Heart right ventricle (tissue), 16 donors: ENCODE data around the gene FGF12. TPM values are rescaled to one million over a fixed set of nuclear protein-coding genes. Genes with fewer than 3 reads are reported as not detected.

Experiments used
- ATAC-seq, 8 donors: fragments of 200-7000 bp; cut with Tn5 transposase; one replicate each; pipeline ENCODE4 v1.9.1; 2020; ENCODE audit warnings: mild to moderate bottlenecking in 8 of 8, moderate library complexity in 8 of 8, moderate number of reproducible peaks in 1 of 8
- DNase-seq, 2 donors: peaks; one replicate each; pipeline ENCODE4 v3.0.0-alpha.2; 2020
- H3K27ac ChIP-seq, 10 donors: fragments of 200-600 bp; sonication (generic) in 2 of 10; one replicate each; pipeline versions ENCODE4 v1.5.0 to v1.8.0; 2020 to 2022; ENCODE audit warnings: mild to moderate bottlenecking in 3 of 10
- H3K27me3 ChIP-seq, 7 donors: fragments of 200-600 bp; one replicate each; pipeline ENCODE4 v1.8.0; 2021 to 2022; ENCODE audit warnings: mild to moderate bottlenecking in 2 of 7
- H3K36me3 ChIP-seq, 9 donors: fragments of 200-600 bp; sonication (generic) in 1 of 9; one replicate each; pipeline versions ENCODE4 v1.5.0 to v1.8.0; 2020 to 2022; ENCODE audit warnings: mild to moderate bottlenecking in 2 of 9
- H3K4me1 ChIP-seq, 9 donors: fragments of 200-600 bp; sonication (generic) in 1 of 9; one replicate each; pipeline versions ENCODE4 v1.5.0 to v1.8.0; 2020 to 2022; ENCODE audit warnings: mild to moderate bottlenecking in 4 of 9
- H3K4me3 ChIP-seq, 10 donors: fragments of 200-600 bp; sonication (generic) in 2 of 10; one replicate each; pipeline versions ENCODE4 v1.5.0 to v1.8.0; 2020 to 2022; ENCODE audit warnings: mild to moderate bottlenecking in 7 of 10, moderate library complexity in 2 of 10
- H3K9me3 ChIP-seq, 11 donors: fragments of 200-600 bp in 10 of 11; sonication (generic) in 2 of 11; one replicate each; pipeline versions ENCODE4 v1.5.0 to v1.8.0; 2013 to 2022; ENCODE audit warnings: mild to moderate bottlenecking in 2 of 11, control low read depth in 1 of 11, moderate library complexity in 1 of 11
- CTCF ChIP-seq, 9 donors: fragments of 200-600 bp; sonication (generic) in 2 of 9; IDR thresholded peaks; one replicate each; pipeline versions ENCODE4 v1.5.0 to v1.8.0; 2021 to 2022; ENCODE audit warnings: antibody characterized with exemption in 9 of 9, mild to moderate bottlenecking in 5 of 9, moderate library complexity in 1 of 9
- WGBS, 2 donors: extraction: QIAGEN DNeasy Blood & Tissue Kit; methylation state at CpG; one replicate each; pipeline ENCODE4 v1.1.7; 2013; ENCODE audit warnings: inconsistent platforms in 1 of 2; 5-methylcytosine and 5-hydroxymethylcytosine counted together
- intact Hi-C, 10 donors: fragments of 100-400 bp; cut with DNase I; formaldehyde crosslinking; loops; one replicate each; pipeline versions ENCODE4 v1.11.1 to v1.14.2; 2022
- polyA plus RNA-seq, 2 donors: library from polyadenylated mRNA; stranded (reverse); fragments of 200-250 nt; gene quantifications; one replicate each; pipeline ENCODE4 v1.2.3, GENCODE V29; 2013
- total RNA-seq, 10 donors: library from RNA; stranded (reverse); fragmentation: NEBNext Ultra II Directional in 3 of 10; extraction: Animal tissue kit (Norgen Biotek cat#: 25700) in 3 of 10; gene quantifications; one replicate each; pipeline versions ENCODE4 v1.2.1 to v1.2.4, GENCODE V29; 2021 to 2023
- donor health status: Arrhythmogenic right ventricular cardiomyopathy.
- donor health status: ischemic (EF 13 %, LVEDD 7.1; RV severe dilation, severe dysfunction).
- donor health status: healthy with polysubstance abuse.
- donor health status: DM: no; HTN: yes; CAD: no.
- donor health status: DM: no; HTN: no; CAD: no.
- donor health status: ischemic (EF 25% LVEDD 6.9; RV normal size, moderate dysfunction).
- donor health status: ischemic (EF 25% LVEDD 5.7; RV mildly dilated, moderate dysfunction).
- donor health status: healthy.
- donor health status: DM: yes; HTN: yes; CAD: no.
- donor health status: Ischemic cardiomyopathy.
- donor health status: ischemic (EF 35%, LVEDD 5.7; RV mildly dilated, moderate dysfunction).
- donor health status: nonischemic (EF 11% LVEDD 7.7; RV severe dilation, severe dysfunction).
- donor health status: DM: yes; HTN: yes; CAD: no.
- donor health status: PGD.
- donor health status: ischemic (EF 29% LVEDD 5.4; RV normal size, mild dysfunction).
- donor health status: nonischemic (EF 23%, LVEDD 6.1; RV moderate dilation, normal function).

The FGF12 gene
- total and polyA plus RNA-seq, 12 donors = 26.5 to 504 (median 313) TPM

DNA sequence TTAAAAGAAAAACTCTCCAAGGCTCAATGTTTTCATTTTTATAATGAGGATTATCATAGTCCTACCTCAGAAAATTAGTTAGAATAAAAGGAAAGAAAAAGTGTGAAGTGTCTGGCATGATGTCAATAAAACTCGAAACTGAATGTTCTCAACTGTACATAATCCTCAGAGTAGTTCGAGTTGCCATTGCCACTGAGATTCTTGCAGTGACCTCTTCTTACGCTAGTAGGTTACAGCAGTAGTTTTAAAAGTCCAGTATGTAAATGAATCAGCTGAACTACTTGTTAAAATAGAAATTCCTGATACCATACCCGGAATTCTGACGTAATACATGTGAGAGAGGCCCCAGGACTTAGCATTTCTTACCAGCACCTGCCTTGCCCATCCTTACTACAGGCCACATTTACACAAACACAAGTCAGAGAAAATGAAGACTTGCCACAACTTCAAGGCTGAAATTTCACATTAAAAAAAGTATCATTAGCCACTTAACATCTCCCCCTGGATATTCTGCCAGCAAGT, 502.6 kb downstream of the FGF12 start:
- H3K36me3 ChIP-seq = no peaks in the 10 kb centered on the region
- no peaks in the 10 kb centered on the region for H3K9me3 ChIP-seq
- TF ChIP-seq CTCF (IDR thresholded peaks at IDR 0.05) = no peak
- WGBS, 2 donors = 34 to 52% methylated on average over 5 of the region's 5 CpGs
- H3K27me3 ChIP-seq = no peaks in the 10 kb centered on the region
- H3K27ac ChIP-seq = no peak overlapping the region
- ATAC-seq = peak in 2 of 8 donors; percentile 26 to 70
- intact Hi-C loops = no loop called here
- H3K4me3 ChIP-seq = no peak overlapping the region
- H3K4me1 ChIP-seq = peaks cover 0 to 8% (median 0%) of the 10 kb centered on the region in 9 donors
- DNase-seq = no peak

GRCh38 chr3:192223815-192224214, 503.5 kb downstream of the FGF12 start:
- no peak overlapping the region for H3K4me3 ChIP-seq
- H3K4me1 ChIP-seq = peaks cover 0 to 9% (median 0%) of the 10 kb centered on the region in 9 donors
- H3K27ac ChIP-seq = no peak overlapping the region
- no peaks in the 10 kb centered on the region for H3K9me3 ChIP-seq
- intact Hi-C loops = no loop called here
- TF ChIP-seq CTCF (IDR thresholded peaks at IDR 0.05) = no peak
- DNase-seq = no peak
- WGBS, 2 donors = 70 to 74% methylated on average over 2 of the region's 2 CpGs
- no peaks in the 10 kb centered on the region for H3K36me3 ChIP-seq
- no peaks in the 10 kb centered on the region for H3K27me3 ChIP-seq
- peak in 1 of 8 donors; percentile 30 for ATAC-seq

DNA sequence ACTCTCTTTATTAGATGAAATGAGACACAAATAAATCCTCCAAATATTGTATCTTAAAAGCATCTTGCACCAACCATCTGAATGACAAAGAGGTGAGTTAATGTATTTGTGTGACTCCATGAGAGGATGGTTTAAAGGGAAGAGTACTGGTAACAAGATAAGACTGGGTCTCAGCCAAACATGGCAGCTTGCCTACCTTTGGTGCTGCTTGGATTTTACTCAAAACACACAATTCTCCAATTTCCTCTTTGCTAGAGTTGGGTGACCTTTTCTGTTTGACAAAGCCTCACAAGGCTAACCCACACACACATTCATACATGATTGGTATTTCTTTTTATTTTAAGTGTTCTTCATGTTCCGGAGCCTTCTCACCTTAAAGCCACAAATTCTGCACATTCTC, 506.4 kb downstream of the FGF12 start:
- no peak for ATAC-seq

GRCh38 chr3:192219926-192220325, 507.4 kb downstream of the FGF12 start:
- no peaks in the 10 kb centered on the region for H3K36me3 ChIP-seq
- no peak overlapping the region for H3K4me3 ChIP-seq
- DNase-seq (no peak), ATAC-seq (peak in 1 of 8 donors; percentile 53)
- H3K27ac ChIP-seq = no peak overlapping the region
- peaks cover 0 to 9% (median 0%) of the 10 kb centered on the region in 9 donors for H3K4me1 ChIP-seq
- no peaks in the 10 kb centered on the region for H3K9me3 ChIP-seq
- H3K27me3 ChIP-seq = no peaks in the 10 kb centered on the region
- TF ChIP-seq CTCF (IDR thresholded peaks at IDR 0.05) = no peak
- intact Hi-C loops = no loop called here

More for the DNA sequence above, 506.4 kb downstream of the FGF12 start:
- Histone ChIP-seq H3K27ac (no peak overlapping the region), H3K4me1 (peaks cover 0 to 9% (median 0%) of the 10 kb centered on the region in 9 donors), H3K27me3 (no peaks in the 10 kb centered on the region), H3K4me3 (no peak overlapping the region), H3K9me3 (no peaks in the 10 kb centered on the region), H3K36me3 (no peaks in the 10 kb centered on the region)
- intact Hi-C loops = no loop called here
- WGBS, 2 donors = 97 to 100% methylated on average over 1 of the region's 1 CpG
- DNase-seq = no peak
- TF ChIP-seq CTCF (IDR thresholded peaks at IDR 0.05) = no peak
